ENCODE measurements around the gene COLEC11.

Gene COLEC11

DNA sequence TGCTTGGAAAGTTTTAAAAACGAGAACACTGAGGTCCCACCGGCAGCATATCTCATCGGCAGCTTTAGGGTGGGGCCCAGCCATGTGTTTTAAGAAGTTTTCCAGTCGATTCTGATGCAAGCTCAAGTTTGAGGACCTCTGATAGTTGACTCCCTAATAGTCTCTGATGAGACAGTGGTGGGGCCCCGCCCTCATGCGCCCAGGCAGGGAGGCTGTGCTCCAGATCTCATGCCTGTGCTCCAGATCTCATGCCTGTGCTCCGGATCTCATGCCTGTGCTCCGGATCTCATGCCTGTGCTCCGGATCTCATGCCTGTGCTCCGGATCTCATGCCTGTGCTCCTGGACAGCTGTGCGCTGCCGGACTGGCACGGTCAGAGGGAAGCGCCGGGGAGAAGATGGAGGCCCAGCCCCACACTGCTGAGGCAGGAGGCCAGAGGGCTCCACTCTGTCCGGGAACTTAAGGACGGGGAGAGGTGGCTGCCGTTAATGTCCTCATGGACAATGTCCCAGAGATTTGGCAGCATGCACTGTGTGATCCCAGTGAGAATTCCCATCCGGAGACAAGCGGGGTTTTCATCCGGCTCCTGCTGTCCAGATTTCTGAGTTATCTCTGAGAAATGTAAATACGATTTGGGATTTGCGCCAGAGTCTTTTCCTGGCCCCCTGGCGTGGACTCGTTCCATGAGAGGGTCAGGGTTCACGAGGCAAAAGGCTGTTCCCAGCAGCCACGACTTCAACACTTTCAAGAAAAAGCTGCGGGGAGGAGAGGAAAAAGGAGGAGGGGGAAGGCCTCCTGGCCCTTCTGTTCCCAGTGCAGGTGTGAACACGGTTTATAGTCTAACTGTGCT is 9.4 kb upstream of the COLEC11 start:
- no peak for DNase-seq

DNA sequence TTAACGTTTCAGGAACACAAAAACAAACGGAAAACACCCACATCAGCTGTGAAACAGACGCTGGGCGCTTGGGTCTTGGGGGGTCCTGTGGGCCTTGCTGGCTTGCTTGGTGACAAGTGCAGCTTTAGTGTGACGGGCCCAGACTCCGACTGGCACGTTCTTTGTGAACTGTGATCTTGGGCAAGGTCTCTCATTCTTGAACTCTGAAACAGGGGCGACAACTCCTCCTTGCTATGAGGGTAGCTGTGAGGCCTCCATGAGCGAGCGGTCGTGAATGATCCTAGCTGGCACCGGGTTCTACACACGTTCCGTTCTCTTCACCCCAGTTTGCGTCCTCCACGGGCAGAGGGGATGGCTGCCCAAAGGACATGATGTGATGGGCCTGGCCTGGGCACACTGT is 8.7 kb upstream of the COLEC11 start:
- no peak for DNase-seq

DNA sequence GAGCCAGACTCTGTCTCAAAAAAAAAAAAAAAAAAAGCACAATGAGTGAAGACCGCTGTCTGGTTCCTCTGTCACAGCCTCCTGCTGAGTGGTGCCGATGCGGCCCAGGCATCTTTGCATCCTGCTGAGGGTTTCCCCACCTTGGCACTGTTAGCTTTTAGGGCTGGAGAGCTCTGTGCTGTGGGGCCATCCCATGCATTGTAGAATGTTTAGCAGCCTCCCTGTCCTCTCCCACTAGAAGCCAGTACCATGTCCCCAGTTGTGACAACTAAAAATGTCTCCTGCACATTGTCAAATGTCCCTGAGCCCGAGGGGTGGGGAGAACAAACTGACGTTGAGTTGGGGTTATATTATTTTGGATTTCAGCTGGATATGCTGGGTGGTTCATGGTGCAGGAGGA is 7.9 kb upstream of the COLEC11 start:
- DNase-seq, result no peak

DNA sequence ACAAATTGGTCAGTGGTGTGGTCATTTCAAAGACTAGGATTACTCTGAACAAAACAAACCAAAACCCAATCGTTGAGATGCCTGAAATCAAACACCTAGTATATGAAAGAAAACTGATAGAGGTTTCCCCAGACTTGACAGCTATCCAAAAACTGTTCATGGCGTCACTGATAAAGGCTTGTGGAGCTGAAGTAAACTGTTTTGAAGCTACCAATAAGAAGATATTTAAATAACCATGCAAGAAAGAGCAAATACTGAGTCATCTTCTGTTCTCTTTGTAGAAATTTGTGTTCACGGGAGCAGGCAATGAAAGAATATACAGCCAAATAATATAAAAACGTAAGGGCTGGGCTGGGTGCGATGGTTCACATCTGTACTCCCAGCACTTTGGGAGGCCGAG is 7.5 kb upstream of the COLEC11 start:
- no peak for DNase-seq

DNA sequence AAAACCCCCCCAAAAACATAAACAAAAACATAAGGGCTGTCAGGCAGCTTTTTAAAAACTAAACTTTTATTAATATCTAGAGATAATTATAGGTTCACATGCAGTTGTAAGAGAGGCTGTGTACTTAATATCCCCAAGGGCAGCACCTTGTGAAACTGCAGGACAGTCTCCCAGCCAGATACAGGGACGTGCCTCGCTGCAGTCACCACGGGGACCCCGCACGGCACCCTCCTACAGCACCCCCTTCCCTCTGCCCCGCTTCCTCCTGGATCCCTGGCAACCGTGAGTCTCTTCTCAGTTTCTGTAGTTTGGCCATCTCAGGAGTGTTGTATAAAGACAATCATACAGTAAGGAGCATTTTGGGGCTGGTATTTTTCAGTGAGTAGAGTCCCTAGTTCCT is 6.8 kb upstream of the COLEC11 start:
- no peak for DNase-seq

DNA sequence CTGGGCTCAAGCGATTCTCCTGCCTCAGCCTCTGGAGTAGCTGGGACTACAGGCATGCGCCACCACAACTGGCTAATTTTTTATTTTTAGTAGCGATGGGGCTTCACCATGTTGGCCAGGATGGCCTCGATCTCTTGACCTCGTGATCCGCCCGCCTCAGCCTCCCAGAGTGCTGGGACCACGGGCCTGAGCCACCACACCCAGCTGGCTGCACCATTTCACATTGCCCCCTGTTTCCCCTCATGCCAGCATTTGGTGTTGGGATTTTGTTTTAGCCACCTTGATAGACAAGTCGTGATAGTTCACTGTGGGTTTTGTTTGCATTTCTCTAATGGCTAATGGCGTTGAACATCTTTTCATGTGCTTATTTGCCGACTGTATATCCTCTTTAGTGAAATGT is 5.8 kb upstream of the COLEC11 start:
- DNase-seq, result no peak

DNA sequence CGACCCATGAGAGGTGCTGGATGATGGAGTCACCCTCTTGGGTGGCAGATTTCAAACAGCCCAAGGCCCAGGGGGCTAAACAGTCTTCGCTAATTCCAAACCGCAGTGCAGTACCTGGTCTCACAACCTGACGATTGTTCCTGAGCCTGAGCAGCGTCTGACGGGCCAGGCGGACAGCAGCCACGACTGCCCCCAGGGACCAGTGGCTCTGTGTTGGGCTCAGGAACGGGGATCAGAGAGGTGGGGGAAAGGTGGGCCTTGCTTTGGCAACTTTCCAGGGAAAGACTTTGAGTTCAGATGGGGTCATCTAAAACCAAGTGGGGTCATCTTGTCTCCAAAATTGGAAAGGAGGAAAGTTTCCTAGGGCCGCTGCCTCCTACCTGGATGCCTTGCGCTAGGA is 492 bp downstream of the COLEC11 start:
- no peak for DNase-seq

DNA sequence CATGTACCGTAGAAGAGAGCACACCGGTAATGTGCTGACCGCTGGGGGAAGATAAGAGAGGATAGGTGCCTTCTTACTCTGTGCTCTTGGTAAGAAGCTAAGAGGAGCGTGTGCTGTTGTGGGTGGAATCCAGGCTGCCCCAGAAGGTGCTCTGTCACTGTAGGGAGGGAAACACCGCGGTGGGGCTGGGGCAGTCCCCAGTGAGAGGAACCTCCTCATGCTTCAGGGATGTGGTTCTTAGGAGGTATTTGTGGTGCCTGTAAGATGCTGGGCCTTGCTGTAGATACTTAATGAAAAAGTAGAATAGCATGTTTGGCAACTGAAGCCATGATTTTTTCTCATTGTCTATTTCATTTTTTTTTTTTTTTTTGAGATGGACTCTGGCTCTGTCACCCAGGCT is 1.1 kb downstream of the COLEC11 start:
- no peak for DNase-seq

DNA sequence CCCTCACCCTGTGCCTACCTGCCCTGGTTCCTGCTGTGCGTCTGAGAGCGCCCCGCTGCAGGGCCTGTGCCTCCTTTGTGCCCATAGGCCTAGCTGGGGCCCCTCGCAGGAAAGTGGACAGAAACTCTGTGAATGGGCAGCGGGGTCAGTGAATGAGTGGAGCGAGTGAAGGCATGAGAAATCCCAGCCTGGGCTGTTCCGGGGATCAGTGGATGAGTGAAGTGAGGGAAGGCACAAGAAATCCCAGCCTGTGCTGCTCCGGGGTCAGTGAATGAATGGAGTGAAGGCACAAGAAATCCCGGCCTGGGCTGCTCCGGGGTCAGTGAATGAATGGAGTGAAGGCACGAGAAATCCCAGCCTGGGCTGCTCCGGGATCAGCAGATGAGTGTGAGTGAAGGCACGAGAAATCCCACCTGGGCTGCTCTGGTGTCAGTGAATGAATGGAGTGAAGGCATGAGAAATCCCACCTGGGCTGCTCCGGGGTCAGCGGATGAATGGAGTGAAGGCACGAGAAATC is 2.0 kb downstream of the COLEC11 start:
- DNase-seq, result no peak

DNA sequence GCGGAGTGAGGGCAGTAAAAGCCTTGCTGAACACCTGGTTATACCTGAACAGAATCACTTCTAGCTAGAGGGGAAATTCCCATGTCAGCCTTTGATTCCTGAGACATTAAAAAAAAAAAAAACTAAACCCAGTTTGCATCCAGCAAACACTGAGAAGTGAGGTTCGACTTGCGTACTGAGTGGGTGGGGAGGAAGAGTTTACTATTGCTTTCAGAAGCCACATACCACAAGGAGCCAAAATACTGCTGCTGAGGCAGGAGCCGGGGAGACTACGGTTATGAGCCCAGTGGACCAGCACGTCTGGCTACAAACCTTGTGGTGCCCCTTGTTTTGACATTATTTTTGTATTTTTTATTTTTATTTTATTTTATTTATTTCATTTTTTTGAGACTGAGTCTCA is 2.7 kb downstream of the COLEC11 start:
- no peak for DNase-seq

DNA sequence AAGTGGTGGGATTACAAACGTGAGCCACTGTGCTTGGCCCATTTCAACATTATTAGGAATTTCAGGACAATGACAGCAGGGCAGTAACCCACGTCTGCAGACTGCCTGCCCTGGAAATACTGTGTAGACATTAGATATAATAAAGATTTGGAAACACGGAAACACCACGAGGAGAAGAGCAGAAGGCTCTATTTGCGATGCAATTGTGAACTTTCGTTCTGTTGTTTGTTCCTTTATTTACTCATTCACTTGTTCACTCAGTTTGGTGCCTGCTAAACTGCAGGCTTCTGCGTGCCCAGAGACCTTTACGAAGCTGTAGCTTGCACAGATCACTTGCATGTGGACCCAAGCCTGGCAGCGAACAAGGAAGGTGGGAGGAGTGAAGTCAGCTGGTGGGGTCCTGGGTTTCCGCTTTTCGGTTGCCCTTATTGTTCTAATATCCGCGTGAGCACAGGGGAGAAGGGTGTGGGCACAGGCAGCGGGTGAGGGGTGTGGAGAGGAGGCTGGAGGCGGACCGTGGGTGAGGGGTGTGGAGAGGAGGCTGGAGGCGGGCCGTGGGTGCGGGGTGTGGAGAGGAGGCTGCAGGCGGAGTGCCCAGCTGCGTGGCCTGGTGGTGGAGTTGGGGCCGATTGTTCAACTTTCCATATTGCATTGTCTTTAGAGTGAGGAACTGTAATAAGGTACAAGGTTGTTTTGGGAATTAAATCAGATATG is 3.4 kb downstream of the COLEC11 start:
- DNase-seq, result peak in 1 of 4 experiments; percentile 22

DNA sequence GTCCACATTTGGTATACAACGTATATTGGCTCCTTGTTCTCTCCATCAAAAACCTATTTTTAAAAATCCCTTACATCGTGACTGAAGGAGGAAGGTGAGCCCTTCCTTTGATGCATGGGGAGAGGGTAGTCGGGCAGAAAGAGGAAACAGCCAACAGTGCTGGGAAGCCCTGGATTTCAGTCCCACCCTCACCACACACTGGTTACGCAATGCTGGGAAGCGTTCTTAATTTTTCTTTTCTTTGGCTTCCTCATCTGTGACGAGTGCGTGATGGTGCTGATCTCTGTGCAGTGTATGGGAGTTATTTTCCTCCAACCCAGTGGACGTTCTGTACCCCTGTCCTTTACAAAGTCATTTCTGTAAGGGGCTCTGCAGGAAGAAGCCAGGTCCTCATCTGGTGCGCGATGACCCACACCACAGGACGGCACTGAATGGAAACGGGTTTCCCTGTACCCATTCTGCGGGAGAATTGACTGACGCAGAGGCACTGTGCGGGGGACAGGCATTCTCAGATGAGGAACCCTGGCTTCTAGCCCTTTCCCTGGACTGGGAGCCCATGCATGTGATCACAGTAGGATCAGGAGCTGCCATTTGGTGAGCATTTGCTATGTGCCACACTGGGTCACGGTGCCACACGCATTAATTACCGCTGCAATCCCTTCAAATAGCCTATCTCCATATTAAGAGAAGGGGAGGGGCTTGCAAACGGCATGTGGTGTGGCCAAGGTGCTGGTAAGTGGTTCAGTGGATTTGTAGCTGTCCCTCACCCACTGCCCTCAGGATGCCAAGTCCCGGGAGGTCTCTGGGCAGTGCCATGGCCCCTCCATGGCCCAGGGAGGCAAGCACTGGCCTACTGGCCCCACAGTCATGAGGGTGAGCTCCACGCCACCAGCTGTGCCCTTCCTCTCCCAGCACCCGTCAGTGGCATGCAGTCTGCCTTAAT is 4.3 kb downstream of the COLEC11 start:
- peak in 2 of 4 experiments; percentile 66 to 72 for DNase-seq

DNA sequence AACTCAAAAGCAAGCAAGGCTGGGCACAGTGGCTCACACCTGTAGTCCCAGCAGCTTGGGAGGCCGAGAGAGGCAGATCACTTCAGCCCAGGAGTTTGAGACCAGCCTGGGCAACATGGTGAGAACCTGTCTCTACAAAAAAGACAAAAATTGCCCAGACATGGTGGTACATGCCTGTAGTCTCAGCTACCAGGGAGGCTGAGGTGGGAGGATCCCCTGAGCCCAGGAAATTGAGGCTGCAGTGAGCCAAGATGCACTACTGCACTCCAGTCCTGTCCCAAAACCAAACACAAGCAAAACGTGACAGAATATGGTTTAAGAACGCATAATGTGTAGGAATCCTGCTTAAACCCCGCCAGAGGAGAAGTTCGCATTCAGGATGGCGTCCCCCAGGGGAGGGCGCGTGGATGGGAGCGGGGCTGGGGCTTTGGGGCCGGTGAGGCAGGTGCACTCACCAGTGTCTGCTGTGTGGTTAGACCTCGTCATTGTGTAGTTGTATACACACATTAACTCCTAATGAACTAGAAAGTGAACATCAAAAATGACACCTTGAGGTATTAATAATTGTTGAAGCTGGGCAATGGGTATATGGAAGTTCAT is 5.4 kb downstream of the COLEC11 start:
- DNase-seq, result no peak

DNA sequence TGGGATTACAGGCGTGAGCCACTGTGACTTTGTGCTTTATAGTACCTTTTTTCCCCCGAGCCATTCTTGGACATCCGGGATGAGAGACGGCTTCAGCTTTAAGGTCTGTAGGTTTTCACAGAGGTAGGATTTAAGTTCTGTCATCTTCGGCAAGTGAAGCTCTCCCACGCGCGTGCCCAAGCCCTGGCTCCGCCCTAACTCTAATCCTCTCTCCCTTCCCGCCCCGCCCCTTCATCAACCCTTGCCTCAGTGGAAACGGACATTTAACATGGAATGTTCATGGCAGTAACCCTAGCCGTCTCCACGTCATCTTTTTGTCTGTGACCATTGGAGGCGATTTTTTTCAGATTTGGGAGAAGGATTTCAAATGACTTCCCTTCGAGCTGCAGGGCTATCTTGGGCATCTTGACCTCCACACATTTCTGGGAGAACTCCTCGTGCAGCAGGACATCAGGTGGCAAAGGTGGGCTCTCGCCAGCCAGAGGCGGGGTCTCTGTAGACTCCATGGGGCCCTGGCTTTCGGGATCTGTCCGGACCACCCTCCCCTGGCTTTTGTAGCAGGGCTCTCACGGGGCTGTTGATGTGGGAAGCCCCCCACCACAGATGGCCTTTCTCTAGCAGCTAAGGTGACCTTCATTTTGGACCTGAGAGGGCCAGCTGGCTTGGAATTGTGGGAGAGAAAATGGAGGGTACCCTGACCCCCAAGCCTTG is 6.8 kb downstream of the COLEC11 start:
- no peak for DNase-seq

DNA sequence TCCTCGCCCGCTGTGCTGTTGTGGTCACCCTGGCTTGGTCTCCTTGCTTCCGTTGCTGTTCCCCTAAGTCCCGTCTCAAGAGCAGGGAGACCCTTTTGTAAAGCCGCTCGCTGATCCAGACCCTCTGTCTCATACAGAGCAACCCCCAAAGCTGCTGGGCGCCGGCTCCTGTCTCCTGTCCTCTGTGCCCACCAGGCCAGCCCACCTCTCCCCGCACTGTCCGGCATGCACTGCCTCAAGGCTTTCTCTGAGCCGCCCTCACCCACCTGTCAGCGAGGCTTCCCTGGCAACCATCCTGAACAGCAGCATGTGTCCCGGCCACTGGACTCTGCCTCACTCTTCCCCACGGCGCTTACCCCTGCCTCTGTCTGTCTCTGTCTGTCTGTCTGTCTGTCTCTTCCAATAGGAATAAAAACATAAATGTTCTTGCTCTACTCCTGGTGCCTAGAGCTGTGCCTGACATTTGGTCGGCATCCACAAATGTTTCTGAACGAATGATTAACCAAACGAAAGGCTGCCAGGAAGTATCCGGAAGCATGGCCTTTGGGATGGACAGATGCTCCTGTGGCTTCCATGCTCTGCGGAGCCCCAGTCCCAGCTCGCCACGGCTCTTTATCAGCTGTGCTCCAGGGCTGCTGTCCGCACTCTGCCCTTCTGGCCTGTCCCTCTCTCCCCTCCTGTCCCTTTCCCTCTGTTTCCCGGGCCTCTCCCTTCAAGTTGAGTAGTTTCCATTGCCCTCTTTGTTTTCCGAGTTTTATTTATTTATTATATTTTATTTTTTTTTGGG is 7.8 kb downstream of the COLEC11 start:
- no peak for DNase-seq

DNA sequence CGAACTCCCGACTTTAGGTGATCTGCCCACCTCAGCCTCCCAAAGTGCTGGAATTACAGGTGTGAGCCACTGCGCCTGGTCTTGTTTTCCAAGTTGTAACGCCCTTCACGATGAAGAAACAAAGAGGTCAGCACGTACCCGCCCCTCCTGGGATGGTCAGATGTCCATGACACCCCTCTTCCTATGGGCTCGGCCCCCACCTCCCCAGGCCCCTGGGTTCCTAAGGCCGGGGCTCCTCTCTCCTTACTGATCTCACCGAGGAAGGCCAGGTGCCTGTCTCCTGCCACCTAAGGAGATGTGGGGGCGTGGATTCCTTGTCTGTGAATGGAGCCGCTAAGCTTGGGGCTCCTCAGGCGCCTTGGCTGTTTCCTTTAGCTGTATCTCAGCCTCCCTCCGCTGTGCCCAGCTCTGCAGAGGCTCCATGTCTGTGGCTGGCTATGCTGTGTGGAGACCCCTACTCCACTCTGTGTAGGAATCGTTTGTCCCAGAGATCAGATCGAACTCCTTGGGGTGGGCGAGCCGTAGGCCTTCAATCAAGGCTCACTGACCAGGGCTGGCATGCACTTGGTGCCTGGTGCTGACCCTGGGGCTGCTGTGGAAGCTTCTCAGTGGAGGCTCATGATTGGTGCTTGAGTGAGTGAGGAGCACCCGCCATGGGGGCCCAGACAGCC is 8.8 kb downstream of the COLEC11 start:
- DNase-seq, result no peak

DNA sequence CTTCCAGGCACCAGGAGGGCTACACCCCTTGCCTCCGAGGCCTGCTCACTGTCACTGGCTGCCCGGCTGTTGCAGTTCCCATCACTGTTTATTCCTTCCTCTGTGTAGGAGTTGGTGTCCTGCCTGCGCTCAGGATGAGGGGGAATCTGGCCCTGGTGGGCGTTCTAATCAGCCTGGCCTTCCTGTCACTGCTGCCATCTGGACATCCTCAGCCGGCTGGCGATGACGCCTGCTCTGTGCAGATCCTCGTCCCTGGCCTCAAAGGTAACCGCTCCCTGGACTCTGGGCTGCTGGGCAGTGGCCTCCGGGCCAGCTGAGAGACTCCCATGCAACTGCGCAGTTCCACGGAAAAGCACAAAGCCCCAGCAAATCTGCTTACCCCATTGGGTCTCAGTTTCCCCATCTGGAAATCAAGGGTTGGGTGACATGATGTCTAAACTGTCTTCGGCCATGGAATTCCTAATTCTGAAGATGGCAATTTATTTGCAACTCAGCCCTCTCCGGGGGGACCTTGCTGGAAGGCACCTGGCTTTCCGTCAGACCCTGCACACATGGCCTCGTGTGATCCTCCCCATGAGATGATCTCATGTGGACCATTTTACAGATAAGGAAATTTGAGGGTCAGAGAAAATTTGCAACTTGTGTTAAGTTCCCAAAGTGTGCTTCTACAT is 9.4 kb downstream of the COLEC11 start:
- DNase-seq, result no peak

DNA sequence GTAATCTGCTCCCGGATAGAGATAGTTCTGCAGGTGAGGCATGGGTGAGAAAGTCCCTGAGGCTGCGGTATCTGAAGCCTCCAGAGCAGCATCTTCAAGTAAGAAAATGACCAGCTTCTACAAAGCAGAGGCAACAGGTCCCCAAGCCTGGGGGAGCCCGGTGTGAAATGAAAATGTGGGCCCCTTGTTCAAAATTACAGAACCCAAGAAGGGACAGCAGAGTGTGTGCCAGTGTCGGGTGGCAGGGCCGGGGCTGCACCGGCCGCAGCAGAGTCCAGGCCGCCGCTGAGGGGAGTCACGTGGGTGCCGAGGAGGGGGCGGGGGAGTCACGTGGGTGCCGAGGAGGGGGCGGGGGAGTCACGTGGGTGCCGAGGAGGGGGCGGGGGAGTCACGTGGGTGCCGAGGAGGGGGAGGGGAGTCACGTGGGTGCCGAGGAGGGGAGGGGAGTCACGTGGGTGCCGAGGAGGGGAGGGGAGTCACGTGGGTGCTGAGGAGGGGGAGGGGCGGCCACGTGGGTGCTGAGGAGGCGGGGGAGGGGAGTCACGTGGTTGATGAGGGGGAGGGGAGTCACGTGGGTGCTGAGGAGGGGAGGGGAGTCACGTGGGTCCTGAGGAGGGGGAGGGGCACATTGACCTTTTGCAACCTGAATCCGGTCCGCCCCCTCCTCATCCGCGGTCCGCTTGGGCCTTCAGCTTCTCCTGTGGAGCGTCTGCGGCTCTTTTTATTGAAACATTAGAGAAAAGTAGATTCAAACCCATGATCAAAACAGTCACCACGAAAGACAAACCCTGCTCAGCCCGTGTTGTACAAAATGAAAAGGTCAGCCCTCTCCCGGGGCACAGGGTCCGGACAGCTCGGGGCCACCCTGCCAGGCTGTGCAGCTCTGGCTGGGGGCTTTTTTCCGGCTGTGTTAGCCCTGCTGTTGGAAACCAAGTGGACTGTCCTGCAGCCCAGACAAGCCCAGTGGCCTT is 10.4 kb downstream of the COLEC11 start:
- DNase-seq, result peak in 2 of 4 experiments; percentile 6 to 33

DNA sequence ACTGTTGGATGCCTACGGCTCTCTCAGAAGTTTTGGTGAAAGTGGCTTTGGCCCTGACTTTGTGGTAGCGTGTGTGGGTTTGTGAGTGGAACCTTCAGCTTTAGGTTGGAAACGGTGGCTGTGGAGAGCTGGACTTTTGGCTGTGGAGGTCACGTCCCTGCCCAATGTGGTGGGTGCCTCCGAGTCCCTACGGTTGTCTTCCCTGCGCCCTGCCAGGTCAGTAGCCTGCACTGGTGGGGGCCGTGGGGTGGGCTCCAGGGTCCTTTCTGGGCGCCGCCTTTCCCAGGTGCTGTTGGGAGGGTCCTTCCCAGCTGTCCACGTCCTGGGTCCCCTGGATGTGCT is 11.1 kb downstream of the COLEC11 start:
- DNase-seq, result no peak
